Body of pancreas (tissue), 4 donors: ENCODE measurements around the gene EYA2. TPM values are rescaled to one million over a fixed set of nuclear protein-coding genes. Genes with fewer than 3 reads are reported as not detected.

Experiments used
- ATAC-seq: fragments of 150-250 bp; one replicate; pipeline ENCODE4 v1.9.1; 2016
- DNase-seq, 4 donors: peaks; one replicate each; pipeline ENCODE4 v3.0.0-alpha.2; 2019
- H3K27ac ChIP-seq, 4 donors: fragments of 200-600 bp; sonication (generic); 1 replicate in 3 of 4; 2 replicates in 1 of 4; pipeline versions ENCODE4 v1.5.1 to v1.6.1; 2016 to 2019; ENCODE audit warnings: mild to moderate bottlenecking in 1 of 4, mixed read lengths in 1 of 4, moderate library complexity in 1 of 4
- H3K27me3 ChIP-seq, 2 donors: fragments of 200-600 bp; sonication (generic); one replicate each; pipeline ENCODE4 v1.6.0; 2016; ENCODE audit warnings: mild to moderate bottlenecking in 1 of 2
- H3K36me3 ChIP-seq, 2 donors: fragments of 200-600 bp; sonication (generic); replicated peaks in 1 of 2; 2 replicates each; pipeline ENCODE4 v1.5.1; 2016; ENCODE audit warnings: low read depth in 2 of 2; ENCODE audit not compliant: insufficient read depth in 1 of 2
- H3K4me1 ChIP-seq: fragments of 200-600 bp; sonication (generic); one replicate; pipeline ENCODE4 v1.6.0; 2016
- H3K4me3 ChIP-seq, 2 donors: fragments of 200-600 bp; sonication (generic); 1 replicate in 1 of 2; 2 replicates in 1 of 2; pipeline ENCODE4 v1.5.1; 2016 to 2019
- H3K9me3 ChIP-seq, 3 donors: fragments of 200-600 bp; sonication (generic); 1 replicate in 2 of 3; 2 replicates in 1 of 3; pipeline ENCODE4 v1.5.1; 2016
- POLR2A ChIP-seq, 3 donors: fragments of 450-650 bp; IDR thresholded peaks; one replicate each; pipeline ENCODE4 v1.6.1; 2016; ENCODE audit warnings: antibody characterized with exemption in 3 of 3, mild to moderate bottlenecking in 2 of 3
- WGBS, 2 donors: methylation state at CpG; one replicate each; pipeline ENCODE4 v1.1.5; 2017; 5-methylcytosine and 5-hydroxymethylcytosine counted together
- intact Hi-C: fragments of 100-400 bp; cut with DNase I; formaldehyde crosslinking; loops from one replicate; pipeline ENCODE4 v1.15.1; 2023
- total RNA-seq, 2 donors: library from RNA; depleted of rRNA; stranded (reverse); fragments of >200 nt; gene quantifications; one replicate each; pipeline ENCODE4 v1.1.0, GENCODE V29; 2016
- TF ChIP-seq, protein P1 (sequence below), 7 experiments: fragments of 450-650 bp in 4 of 7; fragments of 200-600 bp in 3 of 7; sonication (generic) in 3 of 7; IDR thresholded peaks; one replicate each; pipeline ENCODE4 v1.5.1; 2016 to 2019; ENCODE audit warnings: antibody characterized with exemption in 7 of 7

The EYA2 gene
- total RNA-seq, 2 donors from 2014 or later = 0.52 to 3.6 TPM

DNA sequence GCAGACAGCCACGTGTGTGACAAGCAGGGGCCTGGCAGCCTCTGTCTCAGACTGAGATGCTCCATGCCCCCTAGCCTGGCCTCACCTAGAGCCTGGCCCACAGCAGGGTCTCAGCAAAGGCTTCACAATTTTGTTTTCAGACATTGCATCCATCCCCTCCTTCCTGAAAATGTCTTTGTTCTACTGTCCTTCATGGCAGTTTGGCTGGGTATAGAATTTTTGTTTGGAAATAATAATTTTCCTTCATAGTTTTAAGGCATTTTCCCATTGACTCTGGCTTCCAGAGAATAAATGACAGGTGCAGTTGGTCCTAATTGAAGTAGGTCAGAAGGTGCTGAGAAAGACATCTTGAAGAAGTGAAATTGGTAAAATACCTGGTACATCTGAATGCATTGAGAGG is 216.2 kb downstream of the EYA2 start:
- WGBS, 2 donors = 28 to 31% methylated on average over 1 of the region's 1 CpG
- no peaks in the 10 kb centered on the region for H3K27me3 ChIP-seq
- peaks cover 0 to 4% (median 0%) of the 10 kb centered on the region in 3 donors for H3K9me3 ChIP-seq
- no peaks in the 10 kb centered on the region for H3K36me3 ChIP-seq
- H3K27ac ChIP-seq = no peak overlapping the region
- intact Hi-C loops = no loop called here
- no peak for ATAC-seq
- no peaks in the 10 kb centered on the region for H3K4me1 ChIP-seq
- H3K4me3 ChIP-seq = no peak overlapping the region
- TF ChIP-seq, protein P1, sequence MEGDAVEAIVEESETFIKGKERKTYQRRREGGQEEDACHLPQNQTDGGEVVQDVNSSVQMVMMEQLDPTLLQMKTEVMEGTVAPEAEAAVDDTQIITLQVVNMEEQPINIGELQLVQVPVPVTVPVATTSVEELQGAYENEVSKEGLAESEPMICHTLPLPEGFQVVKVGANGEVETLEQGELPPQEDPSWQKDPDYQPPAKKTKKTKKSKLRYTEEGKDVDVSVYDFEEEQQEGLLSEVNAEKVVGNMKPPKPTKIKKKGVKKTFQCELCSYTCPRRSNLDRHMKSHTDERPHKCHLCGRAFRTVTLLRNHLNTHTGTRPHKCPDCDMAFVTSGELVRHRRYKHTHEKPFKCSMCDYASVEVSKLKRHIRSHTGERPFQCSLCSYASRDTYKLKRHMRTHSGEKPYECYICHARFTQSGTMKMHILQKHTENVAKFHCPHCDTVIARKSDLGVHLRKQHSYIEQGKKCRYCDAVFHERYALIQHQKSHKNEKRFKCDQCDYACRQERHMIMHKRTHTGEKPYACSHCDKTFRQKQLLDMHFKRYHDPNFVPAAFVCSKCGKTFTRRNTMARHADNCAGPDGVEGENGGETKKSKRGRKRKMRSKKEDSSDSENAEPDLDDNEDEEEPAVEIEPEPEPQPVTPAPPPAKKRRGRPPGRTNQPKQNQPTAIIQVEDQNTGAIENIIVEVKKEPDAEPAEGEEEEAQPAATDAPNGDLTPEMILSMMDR (IDR thresholded peaks at IDR 0.05) = no peak
- no peak for TF ChIP-seq POLR2A (IDR thresholded peaks at IDR 0.05)
- no peak for DNase-seq

DNA sequence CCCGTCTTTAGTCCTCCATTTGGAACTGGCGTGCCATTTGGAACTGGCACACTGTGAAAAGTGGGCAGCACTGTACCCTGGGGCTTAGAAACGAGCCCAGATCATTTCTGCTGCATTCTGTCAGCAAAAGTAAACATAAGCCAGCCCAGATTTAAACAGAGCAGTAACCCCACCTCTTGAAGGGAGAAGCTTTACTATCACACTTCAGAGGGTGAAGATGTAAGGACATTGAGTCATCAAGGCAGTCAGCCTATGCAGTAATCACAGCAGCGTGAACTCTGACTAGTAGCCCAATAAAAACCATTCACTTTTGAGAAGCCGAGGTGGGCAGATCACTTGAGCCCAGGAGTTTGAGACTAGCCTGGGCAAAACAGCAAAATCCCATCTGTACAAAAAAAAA is 216.9 kb downstream of the EYA2 start:
- Histone ChIP-seq H3K9me3 (peaks cover 0 to 4% (median 0%) of the 10 kb centered on the region in 3 donors), H3K4me3 (no peak overlapping the region), H3K4me1 (no peaks in the 10 kb centered on the region), H3K27ac (no peak overlapping the region), H3K27me3 (no peaks in the 10 kb centered on the region), H3K36me3 (no peaks in the 10 kb centered on the region)
- intact Hi-C loops = no loop called here
- DNase-seq = no peak
- ATAC-seq = no peak
- no peak for TF ChIP-seq POLR2A (IDR thresholded peaks at IDR 0.05)
- TF ChIP-seq, protein P1 (IDR thresholded peaks at IDR 0.05) = no peak
- 72 to 74% methylated on average over 5 of the region's 5 CpGs for WGBS, 2 donors

DNA sequence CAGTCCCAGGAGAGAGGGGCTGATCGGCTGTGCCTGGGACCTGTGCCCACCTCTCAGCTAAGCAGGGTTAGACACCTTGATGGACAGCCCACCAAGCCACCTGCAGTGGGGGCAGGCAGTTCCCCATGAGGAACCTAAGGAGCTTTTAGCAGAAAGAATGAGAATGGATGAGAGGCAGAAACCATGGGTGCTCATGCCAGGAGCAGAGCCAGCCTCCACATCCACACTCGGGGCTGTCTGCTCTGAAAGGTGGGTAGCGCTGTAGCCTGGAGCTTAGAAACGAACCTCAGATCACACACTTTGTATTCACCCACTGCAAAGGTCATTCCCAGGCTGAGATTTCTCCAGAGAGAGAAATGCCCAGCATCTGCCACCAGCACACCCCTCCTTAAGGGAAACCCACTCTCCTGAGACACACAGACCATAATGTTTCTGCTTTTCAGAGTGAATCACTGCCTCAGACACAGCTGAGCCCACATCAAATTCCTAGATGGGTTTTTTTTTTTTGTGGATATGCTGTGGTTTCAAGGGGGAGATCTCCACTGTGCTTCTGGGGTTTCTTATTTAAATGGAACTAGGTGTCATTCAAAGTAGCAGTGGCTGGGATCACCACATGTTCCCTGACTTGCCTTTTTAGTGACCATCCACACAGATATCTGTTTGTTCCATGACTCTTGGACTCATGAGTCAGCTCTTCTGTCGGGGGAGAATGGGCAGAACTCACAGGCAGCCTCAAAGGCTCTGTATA is 218.9 kb downstream of the EYA2 start:
- intact Hi-C loops = no loop called here
- no peak overlapping the region for H3K27ac ChIP-seq
- H3K4me3 ChIP-seq = no peak overlapping the region
- DNase-seq (no peak), ATAC-seq (no peak)
- peaks cover 0 to 4% (median 0%) of the 10 kb centered on the region in 3 donors for H3K9me3 ChIP-seq
- WGBS, 2 donors = 50 to 52% methylated on average over 5 of the region's 5 CpGs
- H3K4me1 ChIP-seq = no peaks in the 10 kb centered on the region
- H3K36me3 ChIP-seq = no peaks in the 10 kb centered on the region
- TF ChIP-seq POLR2A (IDR thresholded peaks at IDR 0.05) = no peak
- TF ChIP-seq, protein P1 (IDR thresholded peaks at IDR 0.05) = no peak
- H3K27me3 ChIP-seq = no peaks in the 10 kb centered on the region

DNA sequence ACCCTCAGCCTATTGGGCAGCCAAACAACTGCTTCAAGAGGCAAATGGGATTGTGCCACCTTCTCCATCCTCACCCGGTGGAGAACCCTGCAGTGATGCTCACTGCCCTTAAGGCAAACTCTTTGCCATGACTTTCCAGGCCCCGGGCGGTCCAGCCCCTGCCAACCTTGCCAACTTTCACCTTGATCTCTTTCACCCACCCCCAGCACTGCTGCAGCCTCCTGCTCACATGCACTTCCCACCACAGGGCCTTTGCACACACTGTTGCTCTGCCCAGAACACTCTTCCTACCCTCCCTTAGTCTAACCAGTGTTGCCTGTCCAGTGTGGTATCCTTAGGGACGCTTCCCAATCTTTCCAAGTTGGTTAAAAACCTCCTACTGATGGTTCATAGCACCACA is 221.1 kb downstream of the EYA2 start:
- intact Hi-C loops = no loop called here
- ATAC-seq (no peak), DNase-seq (no peak)
- no peak overlapping the region for H3K4me3 ChIP-seq
- WGBS, 2 donors = 81 to 91% methylated on average over 4 of the region's 4 CpGs
- no peaks in the 10 kb centered on the region for H3K27me3 ChIP-seq
- H3K27ac ChIP-seq = no peak overlapping the region
- peaks cover 0 to 4% (median 0%) of the 10 kb centered on the region in 3 donors for H3K9me3 ChIP-seq
- H3K36me3 ChIP-seq = no peaks in the 10 kb centered on the region
- TF ChIP-seq, protein P1 (IDR thresholded peaks at IDR 0.05) = no peak
- no peak for TF ChIP-seq POLR2A (IDR thresholded peaks at IDR 0.05)
- H3K4me1 ChIP-seq = no peaks in the 10 kb centered on the region

DNA sequence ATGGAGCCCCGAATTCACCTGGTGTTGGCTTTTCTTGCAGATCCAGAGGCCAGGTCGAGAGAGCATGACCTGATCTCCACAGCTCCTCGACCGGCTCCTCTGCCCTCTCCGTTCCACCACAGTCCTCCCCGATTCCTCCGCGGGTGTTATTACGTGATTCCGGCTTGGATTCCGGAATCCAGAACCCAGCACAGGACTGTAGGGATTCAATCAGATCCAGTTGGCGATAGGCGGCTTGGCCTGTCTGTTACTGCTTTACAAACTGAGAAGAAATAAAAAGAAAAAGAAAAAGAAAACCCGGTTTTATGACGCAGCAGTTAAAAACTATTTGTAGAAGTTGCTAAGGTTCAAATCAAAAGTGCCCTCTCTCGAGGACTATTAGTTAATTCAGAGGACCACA is 222.7 kb downstream of the EYA2 start:
- no peaks in the 10 kb centered on the region for H3K36me3 ChIP-seq
- intact Hi-C loops = no loop called here
- H3K4me1 ChIP-seq = no peaks in the 10 kb centered on the region
- no peak overlapping the region for H3K4me3 ChIP-seq
- H3K27ac ChIP-seq = no peak overlapping the region
- 74 to 81% methylated on average over 16 of the region's 16 CpGs for WGBS, 2 donors
- no peaks in the 10 kb centered on the region for H3K27me3 ChIP-seq
- TF ChIP-seq POLR2A (IDR thresholded peaks at IDR 0.05) = no peak
- TF ChIP-seq, protein P1 (IDR thresholded peaks at IDR 0.05) = no peak
- ATAC-seq = no peak
- no peak for DNase-seq
- H3K9me3 ChIP-seq = no peaks in the 10 kb centered on the region
